B cell (primary cell): ENCODE results near the gene PCDHGB1.
"Not testable (repeated sequence)": the region's sequence is repeated elsewhere in the genome, so short reads cannot be mapped to it uniquely, and the experiment has no call there.

Source experiments
- EZH2 ChIP-seq: IDR thresholded peaks from 2 replicates; pipeline ENCODE4 v1.6.1; 2012; ENCODE audit warnings: borderline replicate concordance, low read depth, mild to moderate bottlenecking, moderate library complexity, low read length; ENCODE audit not compliant: insufficient read depth, poor library complexity, severe bottlenecking
- TF ChIP-seq, protein P1 (sequence below): fragments of 200-600 bp; IDR thresholded peaks from one replicate; pipeline ENCODE4 v1.8.0; 2022; ENCODE audit warnings: antibody characterized with exemption, mild to moderate bottlenecking

DNA sequence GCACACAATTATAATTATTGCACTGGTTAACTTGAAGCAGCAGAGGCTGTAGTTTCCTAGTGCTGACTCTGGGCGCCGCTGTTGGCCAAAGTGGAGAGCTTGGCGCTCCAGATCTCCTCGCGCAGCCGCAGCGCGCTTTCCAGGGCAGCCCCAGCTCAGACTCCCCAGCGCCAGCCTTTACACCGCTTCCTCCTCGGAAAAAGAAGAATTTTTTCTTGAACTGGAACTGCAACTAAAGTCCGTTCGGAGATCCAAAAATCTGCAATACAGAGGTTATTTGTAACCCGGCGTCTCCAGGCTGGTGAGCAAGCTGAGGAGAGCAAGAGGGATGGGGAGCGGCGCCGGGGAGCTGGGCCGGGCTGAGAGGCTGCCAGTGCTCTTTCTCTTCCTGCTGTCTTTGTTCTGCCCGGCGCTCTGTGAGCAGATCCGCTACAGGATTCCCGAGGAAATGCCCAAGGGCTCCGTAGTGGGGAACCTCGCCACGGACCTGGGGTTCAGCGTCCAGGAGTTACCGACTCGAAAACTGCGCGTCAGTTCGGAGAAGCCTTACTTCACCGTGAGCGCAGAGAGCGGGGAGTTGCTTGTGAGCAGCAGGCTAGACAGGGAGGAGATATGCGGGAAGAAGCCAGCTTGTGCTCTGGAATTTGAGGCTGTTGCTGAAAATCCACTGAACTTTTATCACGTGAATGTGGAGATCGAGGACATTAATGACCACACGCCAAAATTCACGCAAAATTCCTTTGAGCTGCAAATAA, 37.8 kb downstream of the PCDHGB1 start, which contains the start of gene PCDHGB4:
- TF ChIP-seq, protein P1, sequence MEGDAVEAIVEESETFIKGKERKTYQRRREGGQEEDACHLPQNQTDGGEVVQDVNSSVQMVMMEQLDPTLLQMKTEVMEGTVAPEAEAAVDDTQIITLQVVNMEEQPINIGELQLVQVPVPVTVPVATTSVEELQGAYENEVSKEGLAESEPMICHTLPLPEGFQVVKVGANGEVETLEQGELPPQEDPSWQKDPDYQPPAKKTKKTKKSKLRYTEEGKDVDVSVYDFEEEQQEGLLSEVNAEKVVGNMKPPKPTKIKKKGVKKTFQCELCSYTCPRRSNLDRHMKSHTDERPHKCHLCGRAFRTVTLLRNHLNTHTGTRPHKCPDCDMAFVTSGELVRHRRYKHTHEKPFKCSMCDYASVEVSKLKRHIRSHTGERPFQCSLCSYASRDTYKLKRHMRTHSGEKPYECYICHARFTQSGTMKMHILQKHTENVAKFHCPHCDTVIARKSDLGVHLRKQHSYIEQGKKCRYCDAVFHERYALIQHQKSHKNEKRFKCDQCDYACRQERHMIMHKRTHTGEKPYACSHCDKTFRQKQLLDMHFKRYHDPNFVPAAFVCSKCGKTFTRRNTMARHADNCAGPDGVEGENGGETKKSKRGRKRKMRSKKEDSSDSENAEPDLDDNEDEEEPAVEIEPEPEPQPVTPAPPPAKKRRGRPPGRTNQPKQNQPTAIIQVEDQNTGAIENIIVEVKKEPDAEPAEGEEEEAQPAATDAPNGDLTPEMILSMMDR: peak; percentile 24
- not testable (repeated sequence) for TF ChIP-seq EZH2
